Right hindlimb (tissue), 1 donor: ENCODE data around the gene BRD8.
A peak's percentile ranks its signal among the peaks of the same experiment; 100 is the strongest.
"Not testable (repeated sequence)": the region's sequence is repeated elsewhere in the genome, so short reads cannot be mapped to it uniquely, and the experiment has no call there.

Experiments used
- DNase-seq: peaks from one replicate; pipeline ENCODE4 v3.0.0-alpha.2; 2018

BRD8 gene, protein sequence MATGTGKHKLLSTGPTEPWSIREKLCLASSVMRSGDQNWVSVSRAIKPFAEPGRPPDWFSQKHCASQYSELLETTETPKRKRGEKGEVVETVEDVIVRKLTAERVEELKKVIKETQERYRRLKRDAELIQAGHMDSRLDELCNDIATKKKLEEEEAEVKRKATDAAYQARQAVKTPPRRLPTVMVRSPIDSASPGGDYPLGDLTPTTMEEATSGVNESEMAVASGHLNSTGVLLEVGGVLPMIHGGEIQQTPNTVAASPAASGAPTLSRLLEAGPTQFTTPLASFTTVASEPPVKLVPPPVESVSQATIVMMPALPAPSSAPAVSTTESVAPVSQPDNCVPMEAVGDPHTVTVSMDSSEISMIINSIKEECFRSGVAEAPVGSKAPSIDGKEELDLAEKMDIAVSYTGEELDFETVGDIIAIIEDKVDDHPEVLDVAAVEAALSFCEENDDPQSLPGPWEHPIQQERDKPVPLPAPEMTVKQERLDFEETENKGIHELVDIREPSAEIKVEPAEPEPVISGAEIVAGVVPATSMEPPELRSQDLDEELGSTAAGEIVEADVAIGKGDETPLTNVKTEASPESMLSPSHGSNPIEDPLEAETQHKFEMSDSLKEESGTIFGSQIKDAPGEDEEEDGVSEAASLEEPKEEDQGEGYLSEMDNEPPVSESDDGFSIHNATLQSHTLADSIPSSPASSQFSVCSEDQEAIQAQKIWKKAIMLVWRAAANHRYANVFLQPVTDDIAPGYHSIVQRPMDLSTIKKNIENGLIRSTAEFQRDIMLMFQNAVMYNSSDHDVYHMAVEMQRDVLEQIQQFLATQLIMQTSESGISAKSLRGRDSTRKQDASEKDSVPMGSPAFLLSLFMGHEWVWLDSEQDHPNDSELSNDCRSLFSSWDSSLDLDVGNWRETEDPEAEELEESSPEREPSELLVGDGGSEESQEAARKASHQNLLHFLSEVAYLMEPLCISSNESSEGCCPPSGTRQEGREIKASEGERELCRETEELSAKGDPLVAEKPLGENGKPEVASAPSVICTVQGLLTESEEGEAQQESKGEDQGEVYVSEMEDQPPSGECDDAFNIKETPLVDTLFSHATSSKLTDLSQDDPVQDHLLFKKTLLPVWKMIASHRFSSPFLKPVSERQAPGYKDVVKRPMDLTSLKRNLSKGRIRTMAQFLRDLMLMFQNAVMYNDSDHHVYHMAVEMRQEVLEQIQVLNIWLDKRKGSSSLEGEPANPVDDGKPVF

GRCh38 chr5:138178516-138179276, at the start of gene BRD8, which contains the start of gene KIF20A:
TSS of gene BRD8 (minus strand) at chr5:138178630. CDS start at chr5:138178614, 16 bp downstream.
TSS of gene KIF20A (plus strand) at chr5:138179112. CDS start at chr5:138179681, 569 bp downstream.
- peak; percentile 97 for DNase-seq

DNA sequence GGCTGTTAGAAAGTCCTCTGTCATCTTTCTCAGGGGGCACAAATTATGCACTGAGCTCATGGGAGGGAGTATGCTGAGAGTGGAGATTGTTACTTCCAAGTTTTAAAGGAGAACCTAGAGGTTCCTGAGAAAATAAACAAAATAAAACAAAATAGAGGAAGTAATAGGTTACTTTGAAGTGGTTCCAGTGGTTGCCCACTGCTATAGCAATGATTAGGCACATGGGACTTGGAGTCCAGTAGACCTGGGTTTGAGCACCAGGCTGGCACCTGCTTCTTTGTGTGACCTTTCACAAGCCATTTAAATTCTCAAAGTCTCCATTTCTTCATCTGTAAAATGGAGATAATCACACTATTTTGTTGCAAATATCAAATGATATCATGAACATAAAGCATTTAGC, 48.5 kb upstream of the BRD8 start:
- no peak for DNase-seq

DNA sequence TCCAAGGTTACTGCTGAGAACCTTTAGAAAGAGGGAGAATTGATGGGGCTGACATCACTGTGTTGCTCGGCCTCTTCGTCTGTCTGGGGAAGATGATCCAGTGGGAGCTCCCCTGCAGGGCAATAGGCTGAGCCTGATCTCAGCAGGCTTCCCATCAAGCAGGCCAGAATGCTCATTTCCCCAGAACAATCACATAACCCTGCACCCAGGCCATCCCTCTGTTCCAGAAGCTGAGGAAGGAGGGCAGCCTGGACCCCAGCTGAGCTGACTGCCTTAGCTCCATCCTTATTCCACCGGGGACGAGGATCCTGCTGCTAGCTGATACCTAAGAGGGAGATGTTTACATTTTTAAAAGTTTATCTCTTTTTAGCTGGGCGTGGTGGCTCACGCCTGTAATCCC, 46.3 kb upstream of the BRD8 start:
- no peak for DNase-seq

- no peak for DNase-seq
Observed at GRCh38 chr5:138223532-138223931, 45.1 kb upstream of the BRD8 start.

- DNase-seq, result no peak
Observed at GRCh38 chr5:138216799-138217198, 38.4 kb upstream of the BRD8 start.

GRCh38 chr5:138213161-138214029, 35.0 kb upstream of the BRD8 start, which contains the start of gene CDC23:
TSS of gene CDC23 (minus strand) at chr5:138213323. CDS start at chr5:138213312, 11 bp downstream.
- DNase-seq, result peak; percentile 97

- no peak for DNase-seq
Observed at GRCh38 chr5:138212828-138213160, 34.4 kb upstream of the BRD8 start.

- DNase-seq, result no peak
Observed at GRCh38 chr5:138210985-138211384, 32.6 kb upstream of the BRD8 start.

- not testable (repeated sequence) for DNase-seq
Observed at GRCh38 chr5:138193859-138194258, 15.4 kb upstream of the BRD8 start.

GRCh38 chr5:138192826-138193225, 14.4 kb upstream of the BRD8 start:
- DNase-seq, result no peak

DNA sequence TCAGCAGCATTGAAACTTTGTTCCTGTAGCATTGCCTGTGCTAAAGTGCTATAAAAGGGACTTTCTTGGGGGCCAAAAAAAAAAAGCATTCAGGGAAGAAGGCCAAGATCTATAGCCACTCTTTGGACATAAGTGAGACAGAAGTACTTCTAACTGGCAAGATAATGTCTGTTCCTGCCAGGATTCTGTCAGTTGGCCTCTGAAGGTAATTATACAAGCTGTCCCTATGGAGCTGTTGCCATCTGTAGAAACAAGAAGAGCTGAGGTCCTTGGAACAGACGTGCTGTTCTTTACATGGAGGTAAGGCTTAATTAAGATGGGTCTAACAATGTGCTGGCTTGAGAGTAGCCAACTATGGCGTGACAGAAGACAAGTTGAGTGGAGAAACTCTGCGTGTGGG, 10.2 kb upstream of the BRD8 start:
- no peak for DNase-seq

GRCh38 chr5:138186002-138186447, 7.6 kb upstream of the BRD8 start:
- DNase-seq, result no peak

- DNase-seq, result no peak
Observed at GRCh38 chr5:138182808-138183207, 4.4 kb upstream of the BRD8 start.

GRCh38 chr5:138180841-138181240, 2.4 kb upstream of the BRD8 start:
- no peak for DNase-seq

GRCh38 chr5:138180183-138180782, 1.9 kb upstream of the BRD8 start:
- no peak for DNase-seq

- DNase-seq, result no peak
Observed at GRCh38 chr5:138179277-138179857, 937 bp upstream of the BRD8 start.

DNA sequence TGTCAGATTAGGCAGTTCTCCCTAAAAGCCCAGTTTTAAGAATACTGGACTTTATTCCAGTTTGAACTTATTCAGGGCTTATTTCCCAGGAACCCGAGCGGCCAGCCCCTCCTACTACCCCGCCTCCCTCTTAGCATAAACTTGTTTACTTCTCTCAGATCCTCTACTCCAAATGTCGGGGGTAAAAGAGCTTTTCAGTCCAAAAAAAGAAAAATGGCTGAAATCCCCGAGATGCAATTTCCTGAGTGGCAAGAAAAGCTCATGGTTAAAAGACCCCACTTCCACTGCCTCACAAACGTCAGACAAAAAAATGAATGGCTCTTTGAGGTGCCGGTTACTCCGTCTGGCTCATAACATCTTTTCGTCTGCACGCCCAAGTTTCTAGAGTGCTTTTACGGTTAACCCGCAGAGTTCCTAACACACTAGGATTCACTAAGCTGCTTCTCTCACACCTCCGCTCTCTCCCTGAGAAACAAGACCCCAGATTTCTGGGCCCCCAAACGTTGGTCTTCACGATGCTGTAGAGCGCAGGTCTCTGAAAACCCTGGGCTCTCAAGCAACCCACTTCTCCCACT, 402 bp downstream of the BRD8 start:
- peak; percentile 46 for DNase-seq

DNA sequence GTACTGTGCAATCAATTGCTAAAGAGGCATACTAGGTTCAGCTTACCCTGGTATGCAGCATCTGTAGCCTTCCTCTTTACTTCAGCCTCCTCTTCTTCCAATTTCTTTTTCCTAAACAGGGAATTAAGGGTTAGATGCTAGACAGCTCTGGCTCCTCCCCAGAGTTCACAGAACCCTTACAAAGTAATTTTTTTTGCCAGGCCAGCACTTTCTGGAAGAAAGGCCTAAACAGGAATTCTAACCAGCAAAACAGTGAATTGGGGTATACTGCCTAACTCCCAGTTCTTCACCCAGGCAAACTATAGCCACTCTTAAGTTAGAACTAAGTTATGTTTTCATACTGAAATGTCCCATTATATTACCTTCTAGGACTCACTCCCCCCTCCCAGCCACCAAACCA, 8.1 kb downstream of the BRD8 start:
- DNase-seq, result no peak

GRCh38 chr5:138169124-138169523, 9.3 kb downstream of the BRD8 start:
- no peak for DNase-seq

GRCh38 chr5:138163721-138164120, 14.7 kb downstream of the BRD8 start:
- no peak for DNase-seq
